ENCODE measurements around the gene PLLP. TPM values are rescaled to one million over a fixed set of nuclear protein-coding genes. Genes with fewer than 3 reads are reported as not detected.

The PLLP gene
- total RNA-seq, 1 experiment from 2014 or later, result not detected

- Histone ChIP-seq H3K4me3 (ENCODE audit: low read length) (no peak overlapping the region), H3K27ac (ENCODE audit: low read length) (no peak overlapping the region), H3K9me2 (replicated peaks; ENCODE audit: insufficient read depth, low read length) (no peaks in the 10 kb centered on the region), H3K4me2 (ENCODE audit: low read depth, low read length, poor library complexity, severe bottlenecking) (no peak overlapping the region), H4K20me1 (ENCODE audit: insufficient read depth, low read depth, low read length) (no peaks in the 10 kb centered on the region), H2AFZ (ENCODE audit: low read length) (no peak overlapping the region), H3K79me2 (ENCODE audit: low read length) (no peaks in the 10 kb centered on the region), H3K4me1 (ENCODE audit: low read length) (no peaks in the 10 kb centered on the region; the same call in 1 of the 2 replicates), H3K36me3 (ENCODE audit: insufficient read depth, low read length) (no peaks in the 10 kb centered on the region), H3K9me3 (ENCODE audit: low read length) (no peaks in the 10 kb centered on the region), H3K9ac (ENCODE audit: low read length) (no peak overlapping the region), H3K27me3 (ENCODE audit: low read length) (no peaks in the 10 kb centered on the region)
- no peak for DNase-seq
These were observed 20.8 kb upstream of the PLLP start for GRCh38 chr16:57305159-57305811.

- no peak for DNase-seq
- Histone ChIP-seq H3K27ac (ENCODE audit: low read length) (no peak overlapping the region), H4K20me1 (ENCODE audit: insufficient read depth, low read depth, low read length) (no peaks in the 10 kb centered on the region), H3K27me3 (ENCODE audit: low read length) (no peaks in the 10 kb centered on the region), H3K4me3 (ENCODE audit: low read length) (no peak overlapping the region), H3K9me2 (replicated peaks; ENCODE audit: insufficient read depth, low read length) (no peaks in the 10 kb centered on the region), H3K9me3 (ENCODE audit: low read length) (no peaks in the 10 kb centered on the region), H2AFZ (ENCODE audit: low read length) (no peak overlapping the region), H3K4me2 (ENCODE audit: low read depth, low read length, poor library complexity, severe bottlenecking) (no peak overlapping the region), H3K36me3 (ENCODE audit: insufficient read depth, low read length) (no peaks in the 10 kb centered on the region), H3K79me2 (ENCODE audit: low read length) (no peaks in the 10 kb centered on the region), H3K4me1 (ENCODE audit: low read length) (peaks cover 6% of the 10 kb centered on the region), H3K9ac (ENCODE audit: low read length) (no peak overlapping the region)
These were observed 19.9 kb upstream of the PLLP start for GRCh38 chr16:57304169-57305061.

- H3K27me3 ChIP-seq (ENCODE audit: low read length), result no peaks in the 10 kb centered on the region
- no peak overlapping the region for H3K9ac ChIP-seq (ENCODE audit: low read length)
- H3K4me3 ChIP-seq (ENCODE audit: low read length), result no peak overlapping the region
- H3K27ac ChIP-seq (ENCODE audit: low read length), result no peak overlapping the region
- peaks cover 11% of the 10 kb centered on the region for H3K4me1 ChIP-seq (ENCODE audit: low read length)
- H3K4me2 ChIP-seq (ENCODE audit: low read depth, low read length, poor library complexity, severe bottlenecking), result no peak overlapping the region
- DNase-seq, result no peak
- H4K20me1 ChIP-seq (ENCODE audit: insufficient read depth, low read depth, low read length), result no peaks in the 10 kb centered on the region
- no peaks in the 10 kb centered on the region for H3K9me3 ChIP-seq (ENCODE audit: low read length)
- H3K36me3 ChIP-seq (ENCODE audit: insufficient read depth, low read length), result no peaks in the 10 kb centered on the region
- no peak overlapping the region for H2AFZ ChIP-seq (ENCODE audit: low read length)
- no peaks in the 10 kb centered on the region for H3K79me2 ChIP-seq (ENCODE audit: low read length)
- H3K9me2 ChIP-seq (replicated peaks; ENCODE audit: insufficient read depth, low read length), result no peaks in the 10 kb centered on the region
These were observed 19.4 kb upstream of the PLLP start for GRCh38 chr16:57303910-57304168.

GRCh38 chr16:57303021-57303909 is 18.8 kb upstream of the PLLP start:
- H3K4me3 ChIP-seq (ENCODE audit: low read length), result no peak overlapping the region
- H3K9me3 ChIP-seq (ENCODE audit: low read length), result no peaks in the 10 kb centered on the region
- H3K9ac ChIP-seq (ENCODE audit: low read length), result no peak overlapping the region
- no peak for DNase-seq
- H3K27me3 ChIP-seq (ENCODE audit: low read length), result no peaks in the 10 kb centered on the region
- no peaks in the 10 kb centered on the region for H4K20me1 ChIP-seq (ENCODE audit: insufficient read depth, low read depth, low read length)
- H3K4me1 ChIP-seq (ENCODE audit: low read length), result peaks cover 13% of the 10 kb centered on the region
- H3K36me3 ChIP-seq (ENCODE audit: insufficient read depth, low read length), result no peaks in the 10 kb centered on the region
- H3K4me2 ChIP-seq (ENCODE audit: low read depth, low read length, poor library complexity, severe bottlenecking), result no peak overlapping the region
- no peaks in the 10 kb centered on the region for H3K79me2 ChIP-seq (ENCODE audit: low read length)
- H2AFZ ChIP-seq (ENCODE audit: low read length), result no peak overlapping the region
- H3K9me2 ChIP-seq (replicated peaks; ENCODE audit: insufficient read depth, low read length), result no peaks in the 10 kb centered on the region
- no peak overlapping the region for H3K27ac ChIP-seq (ENCODE audit: low read length)

- H3K9me2 ChIP-seq (replicated peaks; ENCODE audit: insufficient read depth, low read length), result no peaks in the 10 kb centered on the region
- no peak overlapping the region for H3K27ac ChIP-seq (ENCODE audit: low read length)
- H3K79me2 ChIP-seq (ENCODE audit: low read length), result no peaks in the 10 kb centered on the region
- H3K36me3 ChIP-seq (ENCODE audit: insufficient read depth, low read length), result no peaks in the 10 kb centered on the region
- no peaks in the 10 kb centered on the region for H4K20me1 ChIP-seq (ENCODE audit: insufficient read depth, low read depth, low read length)
- H3K27me3 ChIP-seq (ENCODE audit: low read length), result no peaks in the 10 kb centered on the region
- H2AFZ ChIP-seq (ENCODE audit: low read length), result no peak overlapping the region
- H3K4me1 ChIP-seq (ENCODE audit: low read length), result peaks cover 19% of the 10 kb centered on the region
- no peak for DNase-seq
- H3K4me3 ChIP-seq (ENCODE audit: low read length), result no peak overlapping the region; the same call in 1 of the 2 replicates
- no peaks in the 10 kb centered on the region for H3K9me3 ChIP-seq (ENCODE audit: low read length)
- H3K9ac ChIP-seq (ENCODE audit: low read length), result no peak overlapping the region
- H3K4me2 ChIP-seq (ENCODE audit: low read depth, low read length, poor library complexity, severe bottlenecking), result peak overlapping the region; percentile 45
These were observed 16.8 kb upstream of the PLLP start for GRCh38 chr16:57301126-57301817.

GRCh38 chr16:57300387-57301125 is 16.1 kb upstream of the PLLP start:
- Histone ChIP-seq H3K27me3 (ENCODE audit: low read length) (no peaks in the 10 kb centered on the region), H3K4me2 (ENCODE audit: low read depth, low read length, poor library complexity, severe bottlenecking) (peak overlapping the region; percentile 72), H3K9me2 (replicated peaks; ENCODE audit: insufficient read depth, low read length) (no peaks in the 10 kb centered on the region), H3K79me2 (ENCODE audit: low read length) (no peaks in the 10 kb centered on the region), H3K9ac (ENCODE audit: low read length) (peak overlapping the region; percentile 67), H3K4me3 (ENCODE audit: low read length) (peak overlapping the region; percentile 67), H4K20me1 (ENCODE audit: insufficient read depth, low read depth, low read length) (no peaks in the 10 kb centered on the region), H3K36me3 (ENCODE audit: insufficient read depth, low read length) (no peaks in the 10 kb centered on the region), H3K9me3 (ENCODE audit: low read length) (no peaks in the 10 kb centered on the region), H3K4me1 (ENCODE audit: low read length) (peaks cover 19% of the 10 kb centered on the region), H3K27ac (ENCODE audit: low read length) (peak overlapping the region; percentile 31; the same call in 1 of the 2 replicates), H2AFZ (ENCODE audit: low read length) (peak overlapping the region; percentile 33; the same call in 1 of the 2 replicates)
- peak; percentile 99 for DNase-seq

GRCh38 chr16:57299719-57300386 is 15.4 kb upstream of the PLLP start:
- Histone ChIP-seq H3K4me3 (ENCODE audit: low read length) (peak overlapping the region; percentile 67), H3K9ac (ENCODE audit: low read length) (peak overlapping the region; percentile 67), H3K36me3 (ENCODE audit: insufficient read depth, low read length) (no peaks in the 10 kb centered on the region)

More at GRCh38 chr16:57299719-57300386, 15.4 kb upstream of the PLLP start:
- Histone ChIP-seq H2AFZ (ENCODE audit: low read length) (peak overlapping the region; percentile 33), H3K27me3 (ENCODE audit: low read length) (no peaks in the 10 kb centered on the region), H3K27ac (ENCODE audit: low read length) (peak overlapping the region; percentile 31; the same call in 1 of the 2 replicates), H3K9me3 (ENCODE audit: low read length) (no peaks in the 10 kb centered on the region), H3K4me2 (ENCODE audit: low read depth, low read length, poor library complexity, severe bottlenecking) (peak overlapping the region; percentile 72), H3K4me1 (ENCODE audit: low read length) (peaks cover 19% of the 10 kb centered on the region), H4K20me1 (ENCODE audit: insufficient read depth, low read depth, low read length) (no peaks in the 10 kb centered on the region), H3K79me2 (ENCODE audit: low read length) (no peaks in the 10 kb centered on the region), H3K9me2 (replicated peaks; ENCODE audit: insufficient read depth, low read length) (no peaks in the 10 kb centered on the region)
- DNase-seq, result peak; percentile 92

All from Karpas-422 (cell line).